IMR-90 (cell line): ENCODE measurements around the gene RNU2-63P. TPM values are rescaled to one million over a fixed set of nuclear protein-coding genes. Genes with fewer than 3 reads are reported as not detected.
A peak's percentile ranks its signal among the peaks of the same experiment; 100 is the strongest.

Experiments
- ATAC-seq: fragments of 200-7000 bp; cut with Tn5 transposase; 2 replicates; pipeline ENCODE4 v1.9.1; 2020; ENCODE audit warnings: low read depth, mild to moderate bottlenecking, moderate library complexity
- Bru-seq: library from RNA; stranded (reverse); fragments of 400-500 nt; gene quantifications from one replicate; lab custom pipeline; 2021; lab: Mats Ljungman, UMichigan
- BruChase-seq, 2 experiments: library from RNA; stranded (reverse); fragments of 400-500 nt; gene quantifications; one replicate each; lab custom pipeline; 2021; lab: Mats Ljungman, UMichigan
- BruUV-seq: library from RNA; stranded (reverse); fragments of 400-500 nt; replicated peaks from 2 replicates; lab custom pipeline; 2021; lab: Mats Ljungman, UMichigan
- CTCF ChIA-PET: fragments of 300-600 bp; formaldehyde crosslinking; extraction: SDS; loops from one replicate; lab custom pipeline; 2021; ENCODE audit warnings: antibody characterized with exemption; lab: Yijun Ruan, JAX
- POLR2A ChIA-PET: fragments of 300-600 bp; sonication (Branson Sonifier 250); formaldehyde crosslinking; loops from one replicate; lab custom pipeline; 2022; ENCODE audit warnings: antibody characterized with exemption; ENCODE audit not compliant: unreplicated experiment; lab: Charles Lee
- DNase-seq: peaks from one replicate; pipeline ENCODE4 v3.0.0; 2013
- H2AFZ ChIP-seq: replicated peaks from 2 replicates; pipeline ENCODE3; 2013; ENCODE audit warnings: low read length, mild to moderate bottlenecking; ENCODE audit not compliant: poor library complexity
- H2AK5ac ChIP-seq: 2 replicates; pipeline ENCODE4 v1.6.1; 2013; ENCODE audit warnings: low read depth, low read length, inconsistent platforms
- H2AK9ac ChIP-seq: replicated peaks from 2 replicates; pipeline ENCODE3; 2013; ENCODE audit warnings: mild to moderate bottlenecking, low read depth, low read length, moderate library complexity; ENCODE audit not compliant: poor library complexity
- H2BK120ac ChIP-seq: 2 replicates; pipeline ENCODE4 v1.6.1; 2013; ENCODE audit warnings: low read depth, low read length, inconsistent platforms
- H2BK15ac ChIP-seq: 3 replicates; pipeline ENCODE4 v1.6.1; 2013; ENCODE audit warnings: low read depth, low read length, inconsistent platforms
- H2BK20ac ChIP-seq: 2 replicates; pipeline ENCODE4 v1.6.1; 2013; ENCODE audit warnings: low read depth, mild to moderate bottlenecking, inconsistent platforms, low read length, moderate library complexity
- H2BK5ac ChIP-seq: 2 replicates; pipeline ENCODE4 v1.6.1; 2013; ENCODE audit warnings: mild to moderate bottlenecking, low read depth, low read length, inconsistent platforms; ENCODE audit not compliant: poor library complexity, severe bottlenecking
- H3K14ac ChIP-seq: replicated peaks from 2 replicates; pipeline ENCODE4 v1.6.1; 2013; ENCODE audit warnings: low read depth, low read length, inconsistent platforms
- H3K18ac ChIP-seq: 2 replicates; pipeline ENCODE4 v1.6.1; 2013; ENCODE audit warnings: low read depth, low read length, control low read depth
- H3K23ac ChIP-seq: 2 replicates; pipeline ENCODE4 v1.6.1; 2013; ENCODE audit warnings: low read depth, low read length, inconsistent platforms
- H3K27ac ChIP-seq: 2 replicates; pipeline ENCODE4 v1.5.1; 2013; ENCODE audit warnings: mild to moderate bottlenecking, control low read depth, low read length; ENCODE audit not compliant: insufficient read depth
- H3K27me3 ChIP-seq: 2 replicates; pipeline ENCODE4 v1.6.1; 2013; ENCODE audit warnings: low read length; ENCODE audit not compliant: control insufficient read depth, insufficient read depth
- H3K36me3 ChIP-seq: 2 replicates; pipeline ENCODE4 v1.6.1; 2013; ENCODE audit warnings: low read length, mixed read lengths; ENCODE audit not compliant: control insufficient read depth, insufficient read depth
- H3K4ac ChIP-seq: 2 replicates; pipeline ENCODE4 v1.6.1; 2013; ENCODE audit warnings: low read depth, low read length, inconsistent platforms
- H3K4me1 ChIP-seq: 2 replicates; pipeline ENCODE4 v1.6.1; 2013; ENCODE audit warnings: low read length, mixed read lengths; ENCODE audit not compliant: control insufficient read depth, insufficient read depth
- H3K4me2 ChIP-seq: 2 replicates; pipeline ENCODE4 v1.6.1; 2013; ENCODE audit warnings: low read depth, mild to moderate bottlenecking, control low read depth, low read length, moderate library complexity
- H3K4me3 ChIP-seq: 2 replicates; pipeline ENCODE4 v1.5.1; 2013; ENCODE audit warnings: low read depth, mild to moderate bottlenecking, control low read depth, low read length, moderate library complexity; ENCODE audit not compliant: insufficient read depth
- H3K56ac ChIP-seq: 2 replicates; pipeline ENCODE4 v1.6.1; 2013; ENCODE audit warnings: low read length, inconsistent platforms; ENCODE audit not compliant: insufficient read depth; ENCODE audit errors: extremely low read depth
- H3K79me1 ChIP-seq, 2 experiments: 2 replicates each; pipeline ENCODE4 v1.6.1; 2013; ENCODE audit warnings: low read length in 2 of 2, inconsistent platforms in 1 of 2, low read depth in 1 of 2
- H3K9ac ChIP-seq: 2 replicates; pipeline ENCODE4 v1.6.1; 2013; ENCODE audit warnings: low read depth, low read length, control low read depth
- H3K9me1 ChIP-seq: 2 replicates; pipeline ENCODE4 v1.6.1; 2013; ENCODE audit warnings: low read length, inconsistent platforms; ENCODE audit not compliant: insufficient read depth
- H3K9me3 ChIP-seq: 2 replicates; pipeline ENCODE4 v1.6.1; 2013; ENCODE audit warnings: low read length; ENCODE audit not compliant: control insufficient read depth, insufficient read depth
- H4K20me1 ChIP-seq: 2 replicates; pipeline ENCODE4 v1.6.1; 2013; ENCODE audit warnings: low read length, inconsistent platforms; ENCODE audit not compliant: insufficient read depth
- H4K5ac ChIP-seq: 2 replicates; pipeline ENCODE4 v1.6.1; 2013; ENCODE audit warnings: mild to moderate bottlenecking, low read depth, low read length, control low read depth
- H4K8ac ChIP-seq, 2 experiments: 2 replicates each; pipeline ENCODE4 v1.6.1; 2013; ENCODE audit warnings: low read depth in 2 of 2, low read length in 2 of 2, control low read depth in 1 of 2, inconsistent platforms in 1 of 2
- H4K91ac ChIP-seq: 2 replicates; pipeline ENCODE4 v1.6.1; 2013; ENCODE audit warnings: low read depth, low read length, inconsistent platforms; ENCODE audit not compliant: insufficient read depth
- BHLHE40 ChIP-seq: fragments of 150-350 bp; IDR thresholded peaks from 2 replicates; pipeline ENCODE4 v1.6.1; 2016; ENCODE audit warnings: mild to moderate bottlenecking, low read depth, low read length
- CHD1 ChIP-seq: IDR thresholded peaks from 2 replicates; pipeline ENCODE4 v1.6.1; 2012; ENCODE audit warnings: low read depth, low read length, improper control_type of control experiment
- ELK1 ChIP-seq: fragments of 150-350 bp; IDR thresholded peaks from 2 replicates; pipeline ENCODE4 v1.6.1; 2016; ENCODE audit warnings: low read depth, mild to moderate bottlenecking, low read length, moderate library complexity, borderline replicate concordance
- FOS ChIP-seq: fragments of 150-350 bp; IDR thresholded peaks from 2 replicates; pipeline ENCODE4 v1.6.1; 2016; ENCODE audit warnings: low read depth, low read length
- MAFK ChIP-seq: IDR thresholded peaks from 2 replicates; pipeline ENCODE4 v1.6.1; 2012; ENCODE audit warnings: low read depth, low read length, improper control_type of control experiment
- MAZ ChIP-seq: IDR thresholded peaks from 2 replicates; pipeline ENCODE4 v1.6.1; 2012; ENCODE audit warnings: low read depth, mild to moderate bottlenecking, low read length, improper control_type of control experiment, moderate library complexity, borderline replicate concordance
- NFE2L2 ChIP-seq: fragments of 150-350 bp; IDR thresholded peaks from 2 replicates; pipeline ENCODE4 v1.6.1; 2016; ENCODE audit warnings: low read depth, mild to moderate bottlenecking, low read length
- POLR2A ChIP-seq: IDR thresholded peaks from 2 replicates; pipeline ENCODE4 v1.6.1; 2012; ENCODE audit warnings: mild to moderate bottlenecking, low read depth, low read length
- SMC3 ChIP-seq: fragments of 150-350 bp; IDR thresholded peaks from 2 replicates; pipeline ENCODE4 v1.6.1; 2016; ENCODE audit warnings: low read depth, mild to moderate bottlenecking, antibody characterized with exemption, low read length, moderate library complexity
- USF2 ChIP-seq: fragments of 150-350 bp; IDR thresholded peaks from 2 replicates; pipeline ENCODE4 v1.6.1; 2017; ENCODE audit warnings: mild to moderate bottlenecking, antibody characterized with exemption, low read length, low read depth
- WGBS, 2 experiments: methylation state at CpG; one replicate each; pipeline versions ENCODE4 v1.1.5 to v1.1.7; 2013; ENCODE audit warnings: missing lambda C conversion rate in 2 of 2; ENCODE audit not compliant: insufficient read length in 1 of 2; ENCODE audit errors: extremely low coverage in 2 of 2; 5-methylcytosine and 5-hydroxymethylcytosine counted together
- dilution Hi-C: fragments of 300-500 bp; cut with HindIII; formaldehyde crosslinking; loops from one replicate; pipeline ENCODE4 v1.14.3; 2018; ENCODE audit warnings: low sequenced_read_pairs; ENCODE audit not compliant: unreplicated experiment
- in situ Hi-C: fragments of 300-500 bp; cut with MboI; formaldehyde crosslinking; loops from 3 replicates; pipeline ENCODE4 v1.14.3; 2019; ENCODE audit warnings: low sequenced_read_pairs, inconsistent platforms, mixed read lengths
- intact Hi-C: fragments of 100-400 bp; cut with micrococcal nuclease; formaldehyde crosslinking; loops from 2 replicates; pipeline ENCODE4 v1.10.0; 2022
- long read RNA-seq: library from polyadenylated mRNA; unstranded; transcript quantifications from one replicate; pipeline ENCODE4 v2.0.0, GENCODE V29; 2021; ENCODE audit not compliant: unreplicated experiment
- polyA plus RNA-seq, 3 experiments: library from polyadenylated mRNA; depleted of rRNA; stranded (reverse); fragments of >200 nt; gene quantifications; 2 replicates each; pipeline ENCODE4 v1.2.3, GENCODE V29; 2012; ENCODE audit warnings: low replicate concordance in 1 of 3
- total RNA-seq: library from RNA; depleted of rRNA; stranded (reverse); fragments of >200 nt; gene quantifications from 2 replicates; pipeline ENCODE4 v1.2.3, GENCODE V29; 2012; rRNA removed

RNU2-63P gene
- total RNA-seq (under 0.01 and 174 TPM in 2 replicates), polyA plus RNA-seq (2012; rRNA removed) (not detected in 2 replicates), Bru-seq, nascent RNA (percentile 61 among the genes with signal in this experiment), BruChase-seq, experiment 1, labeled RNA remaining after a 6-hour chase (percentile 47 among the genes with signal in this experiment), BruChase-seq, experiment 2, labeled RNA remaining after a 2-hour chase (percentile 58 among the genes with signal in this experiment)
- not detected in 2 replicates for polyA plus RNA-seq (2012; cell fraction: cytosol; rRNA removed)
- not detected in 2 replicates for polyA plus RNA-seq (2012; cell fraction: nucleus; rRNA removed; ENCODE audit: low replicate concordance)
- long read RNA-seq, result 0 reads

DNA sequence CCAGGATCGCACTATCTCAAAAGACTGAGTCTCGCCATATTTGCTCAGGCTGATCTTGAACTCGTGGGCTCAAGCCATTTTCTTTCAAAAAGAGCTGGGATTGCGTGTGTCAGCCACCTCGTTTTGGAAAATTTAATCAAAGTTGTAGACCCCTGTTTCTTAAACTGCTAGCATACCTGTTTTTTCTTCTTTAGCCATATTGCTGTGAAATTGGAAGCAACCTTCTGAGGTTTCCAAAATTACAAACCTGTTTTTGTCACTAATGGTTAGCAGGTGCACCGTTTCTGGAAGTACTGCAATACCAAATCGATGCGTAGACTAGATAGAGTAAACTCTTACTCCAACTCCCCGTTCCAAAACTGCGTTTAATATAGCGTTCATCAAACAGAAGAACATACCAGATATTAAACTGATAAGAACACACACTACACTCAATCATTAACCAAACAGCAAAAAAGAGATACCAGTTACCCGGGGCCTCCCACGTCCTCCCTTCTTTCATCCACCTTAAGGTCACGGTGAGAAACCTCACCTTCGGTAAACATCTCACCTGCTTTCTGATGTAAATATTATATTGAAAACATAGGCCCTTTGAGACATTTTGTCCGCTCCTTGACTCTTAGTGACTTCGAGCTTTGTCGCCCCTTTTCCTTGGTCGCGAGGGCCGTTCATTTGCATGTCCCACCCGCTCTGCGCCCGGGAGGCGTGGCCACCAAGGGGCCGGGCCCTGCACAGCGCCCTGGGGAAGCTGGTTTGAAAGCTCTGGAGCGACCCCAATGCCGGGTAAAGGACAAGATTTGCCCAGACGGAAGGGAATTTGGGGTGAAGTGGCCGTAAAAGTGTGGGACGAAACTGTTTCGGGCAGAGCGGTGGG, at the start of gene RNU2-63P:
RNU2-63P (minus strand) TSS at position 462 of the 874 bp plus-strand sequence.
- H3K27ac ChIP-seq, result peak within 1 kb of the TSS; percentile 77
- in situ Hi-C loops (loop anchor here (25.0 kb wide), 1 partner anchor 804 kb away; no protein-coding TSS in a partner anchor), intact Hi-C loops (loop anchor here (2.0 kb wide), 1 partner anchor 14 kb away; no protein-coding TSS in a partner anchor), dilution Hi-C loops (no loop called here)
- no peaks in the 10 kb centered on the region for H3K4me1 ChIP-seq
- peak within 1 kb of the TSS; percentile 85 for H2AFZ ChIP-seq
- peak within 1 kb of the TSS; percentile 55 for H3K4me3 ChIP-seq
- H2AK9ac ChIP-seq, result no peak within 1 kb of the TSS
- peak within 1 kb of the TSS; percentile 98 for H3K18ac ChIP-seq
- TF ChIP-seq FOS, result no peak
- no peak for TF ChIP-seq CHD1
- no peak for TF ChIP-seq BHLHE40
- TF ChIP-seq USF2, result no peak
- no peak for TF ChIP-seq SMC3
- no peak for TF ChIP-seq MAFK
- TF ChIP-seq NFE2L2, result 0 out of 2 replicates have a peak, but pooled peaks have one; percentile 19
- TF ChIP-seq ELK1, result no peak
- TF ChIP-seq POLR2A, result peak; percentile 100
- peak; percentile 18; the same call in 1 of the 2 replicates for TF ChIP-seq MAZ
- TSS peak; percentile 100 for BruUV-seq
- no peaks in the 10 kb centered on the region for H3K79me1 ChIP-seq
- no peaks in the 10 kb centered on the region for H3K36me3 ChIP-seq
- H3K4me2 ChIP-seq, result peak within 1 kb of the TSS; percentile 95
- H2BK120ac ChIP-seq, result peak within 1 kb of the TSS; percentile 95
- H4K20me1 ChIP-seq, result no peaks in the 10 kb centered on the region
- no peaks in the 10 kb centered on the region for H3K9me3 ChIP-seq
- H4K5ac ChIP-seq, result peak within 1 kb of the TSS; percentile 74
- H3K9me1 ChIP-seq, result no peaks in the 10 kb centered on the region; the same call in 1 of the 2 replicates
- peak; percentile 96 for DNase-seq
- WGBS, 2 experiments, result 14% methylated on average over 17 of the region's 34 CpGs; no CpG with 5 or more reads in 1 of the 2 experiments
- H2BK5ac ChIP-seq, result peak within 1 kb of the TSS; percentile 85
- H3K56ac ChIP-seq, result 0 out of 2 replicates have a peak within 1 kb of the TSS, but pooled peaks have one; percentile 76
- H3K4ac ChIP-seq, result peak within 1 kb of the TSS; percentile 90
- ChIA-PET POLR2A (interaction anchor here (0.6 kb wide), 1 partner anchor 1149 kb away, joined by 3 read pairs; no protein-coding TSS in a partner anchor), CTCF (no interaction called here)
- H3K27me3 ChIP-seq, result no peaks in the 10 kb centered on the region
- ATAC-seq, result peak; percentile 96
- H3K14ac ChIP-seq, result peak within 1 kb of the TSS; percentile 91
- peak within 1 kb of the TSS; percentile 79 for H3K9ac ChIP-seq
- no peak within 1 kb of the TSS for H2BK15ac ChIP-seq
- peak within 1 kb of the TSS; percentile 89 for H4K91ac ChIP-seq
- peak within 1 kb of the TSS; percentile 84 for H2BK20ac ChIP-seq
- H2AK5ac ChIP-seq, result no peak within 1 kb of the TSS
- H4K8ac ChIP-seq, result peak within 1 kb of the TSS in 1 of 2 experiments; percentile 92; a peak in 3 of 4 replicates
- H3K23ac ChIP-seq, result peak within 1 kb of the TSS; percentile 91; the same call in 1 of the 2 replicates
